Measurements from ENCODE around the gene AP5Z1.

AP5Z1 gene

DNA sequence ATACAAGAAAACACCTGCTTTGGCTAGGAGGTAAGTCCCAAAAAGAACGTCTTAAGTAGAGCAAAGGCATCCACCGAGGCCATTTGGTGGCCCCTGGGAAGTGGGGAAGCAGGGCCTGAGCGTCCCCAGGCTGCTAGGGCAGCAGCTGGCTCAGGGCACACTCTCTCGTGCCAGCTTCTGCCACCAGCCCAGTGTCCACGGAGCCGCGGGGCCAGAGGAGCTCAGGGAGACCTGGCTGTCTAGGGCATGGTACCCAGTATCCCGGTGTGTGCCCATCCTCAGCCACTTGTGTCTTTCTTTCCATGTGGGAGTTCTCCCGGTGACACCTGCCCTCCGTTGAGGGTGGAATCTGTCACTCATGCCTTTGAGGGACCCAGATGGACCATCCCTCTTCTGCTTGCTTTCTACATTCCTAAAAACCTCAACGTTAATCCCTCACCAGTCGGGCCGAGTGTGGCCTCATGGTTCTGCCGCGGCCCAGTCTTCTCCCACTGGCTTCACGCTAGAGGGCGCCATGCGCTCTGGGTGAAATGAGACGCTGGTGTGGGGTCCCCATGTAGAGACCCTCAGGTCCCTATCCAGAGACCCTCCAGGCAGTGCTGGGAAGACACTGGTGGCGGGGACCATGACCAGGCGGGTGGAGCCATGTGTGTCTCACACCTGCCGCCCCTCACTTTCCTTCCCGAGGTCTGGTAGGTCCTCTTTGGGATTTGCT, 9.5 kb upstream of the AP5Z1 start:
- DNase-seq, result no peak
- H3K4me3 ChIP-seq (ENCODE audit: insufficient read depth, low read depth, low read length, poor library complexity, severe bottlenecking), result no peak overlapping the region
- no peaks in the 10 kb centered on the region for H3K4me1 ChIP-seq (ENCODE audit: control insufficient read depth, insufficient read depth, low read length, poor library complexity, severe bottlenecking)
- H3K36me3 ChIP-seq (ENCODE audit: control insufficient read depth, insufficient read depth, low read length), result peaks cover 34% of the 10 kb centered on the region
- H3K27ac ChIP-seq (ENCODE audit: insufficient read depth, low read length, poor library complexity, severe bottlenecking), result no peak overlapping the region
- no peaks in the 10 kb centered on the region for H3K9me3 ChIP-seq (ENCODE audit: control insufficient read depth, low read length)
- H3K27me3 ChIP-seq (replicated peaks; ENCODE audit: control insufficient read depth, insufficient read depth, low read length, poor library complexity, severe bottlenecking), result no peaks in the 10 kb centered on the region

GRCh38 chr7:4766666-4767519, 8.5 kb upstream of the AP5Z1 start:
- Histone ChIP-seq H3K4me1 (ENCODE audit: control insufficient read depth, insufficient read depth, low read length, poor library complexity, severe bottlenecking) (no peaks in the 10 kb centered on the region), H3K36me3 (ENCODE audit: control insufficient read depth, insufficient read depth, low read length) (peaks cover 24% of the 10 kb centered on the region), H3K27ac (ENCODE audit: insufficient read depth, low read length, poor library complexity, severe bottlenecking) (no peak overlapping the region), H3K4me3 (ENCODE audit: insufficient read depth, low read depth, low read length, poor library complexity, severe bottlenecking) (no peak overlapping the region), H3K27me3 (replicated peaks; ENCODE audit: control insufficient read depth, insufficient read depth, low read length, poor library complexity, severe bottlenecking) (no peaks in the 10 kb centered on the region), H3K9me3 (ENCODE audit: control insufficient read depth, low read length) (no peaks in the 10 kb centered on the region)
- DNase-seq, result no peak

DNA sequence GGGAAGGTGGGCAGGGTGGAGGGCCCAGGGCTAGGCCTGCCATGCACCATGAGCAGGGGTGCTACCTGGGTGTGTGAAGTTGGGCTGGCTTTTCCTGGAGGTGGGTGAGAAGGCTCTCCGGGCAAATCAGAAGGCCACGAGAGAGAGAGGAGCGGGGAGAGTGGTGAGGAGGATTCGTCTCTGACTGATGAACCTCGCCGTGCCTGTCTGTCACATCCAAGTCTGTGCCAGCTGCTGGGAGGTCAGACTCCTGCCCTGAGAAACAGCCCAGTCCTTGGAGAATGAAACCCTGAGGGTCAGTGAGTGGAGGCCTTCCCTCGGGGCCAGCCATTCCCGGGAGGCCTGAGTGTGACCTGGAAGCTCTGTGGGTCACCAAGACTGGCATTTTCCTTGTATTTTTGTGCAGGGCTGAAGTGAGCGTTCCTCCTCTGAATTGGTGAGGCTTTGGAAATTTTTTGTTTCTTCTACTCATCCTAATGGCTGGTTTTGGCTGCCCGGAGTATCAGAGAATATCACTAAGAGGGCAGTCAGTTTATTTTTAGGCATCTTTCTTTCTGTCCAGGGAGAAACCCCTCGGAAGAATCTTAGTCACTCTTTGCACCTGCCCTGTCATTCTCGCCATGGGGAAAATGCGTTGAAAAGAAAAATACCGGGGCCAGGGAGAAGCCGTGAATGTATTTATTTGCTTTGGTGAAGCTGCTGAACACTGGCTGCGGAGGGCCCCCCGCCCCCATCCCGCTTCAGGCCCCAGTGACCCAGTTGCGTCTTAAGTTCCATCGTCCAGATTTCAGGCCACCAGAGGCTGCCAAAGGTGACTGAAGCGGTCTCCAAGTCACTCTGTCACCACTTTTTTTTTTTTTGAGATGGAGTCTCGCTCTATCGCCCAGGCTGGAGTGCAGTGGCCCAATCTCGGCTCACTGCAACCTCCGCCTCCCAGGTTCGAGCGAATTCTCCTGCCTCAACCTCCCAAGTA, 6.5 kb upstream of the AP5Z1 start:
- no peaks in the 10 kb centered on the region for H3K9me3 ChIP-seq (ENCODE audit: control insufficient read depth, low read length)
- H3K4me3 ChIP-seq (ENCODE audit: insufficient read depth, low read depth, low read length, poor library complexity, severe bottlenecking), result no peak overlapping the region
- no peak overlapping the region for H3K27ac ChIP-seq (ENCODE audit: insufficient read depth, low read length, poor library complexity, severe bottlenecking)
- peaks cover 5% of the 10 kb centered on the region for H3K36me3 ChIP-seq (ENCODE audit: control insufficient read depth, insufficient read depth, low read length)
- no peaks in the 10 kb centered on the region for H3K4me1 ChIP-seq (ENCODE audit: control insufficient read depth, insufficient read depth, low read length, poor library complexity, severe bottlenecking)
- no peaks in the 10 kb centered on the region for H3K27me3 ChIP-seq (replicated peaks; ENCODE audit: control insufficient read depth, insufficient read depth, low read length, poor library complexity, severe bottlenecking)
- DNase-seq, result no peak

GRCh38 chr7:4769761-4770160, 5.7 kb upstream of the AP5Z1 start:
- H3K27ac ChIP-seq (ENCODE audit: insufficient read depth, low read length, poor library complexity, severe bottlenecking), result no peak overlapping the region
- H3K27me3 ChIP-seq (replicated peaks; ENCODE audit: control insufficient read depth, insufficient read depth, low read length, poor library complexity, severe bottlenecking), result no peaks in the 10 kb centered on the region
- no peaks in the 10 kb centered on the region for H3K9me3 ChIP-seq (ENCODE audit: control insufficient read depth, low read length)
- peaks cover 4% of the 10 kb centered on the region for H3K4me1 ChIP-seq (ENCODE audit: control insufficient read depth, insufficient read depth, low read length, poor library complexity, severe bottlenecking)
- DNase-seq, result no peak
- H3K4me3 ChIP-seq (ENCODE audit: insufficient read depth, low read depth, low read length, poor library complexity, severe bottlenecking), result no peak overlapping the region
- no peaks in the 10 kb centered on the region for H3K36me3 ChIP-seq (ENCODE audit: control insufficient read depth, insufficient read depth, low read length)

- no peak for DNase-seq
- Histone ChIP-seq H3K4me1 (ENCODE audit: control insufficient read depth, insufficient read depth, low read length, poor library complexity, severe bottlenecking) (peaks cover 5% of the 10 kb centered on the region), H3K36me3 (ENCODE audit: control insufficient read depth, insufficient read depth, low read length) (no peaks in the 10 kb centered on the region), H3K27me3 (replicated peaks; ENCODE audit: control insufficient read depth, insufficient read depth, low read length, poor library complexity, severe bottlenecking) (no peaks in the 10 kb centered on the region), H3K9me3 (ENCODE audit: control insufficient read depth, low read length) (no peaks in the 10 kb centered on the region), H3K4me3 (ENCODE audit: insufficient read depth, low read depth, low read length, poor library complexity, severe bottlenecking) (no peak overlapping the region), H3K27ac (ENCODE audit: insufficient read depth, low read length, poor library complexity, severe bottlenecking) (no peak overlapping the region)
Observed at GRCh38 chr7:4770886-4771285, 4.5 kb upstream of the AP5Z1 start.

- no peaks in the 10 kb centered on the region for H3K9me3 ChIP-seq (ENCODE audit: control insufficient read depth, low read length)
- DNase-seq, result no peak
- no peak overlapping the region for H3K4me3 ChIP-seq (ENCODE audit: insufficient read depth, low read depth, low read length, poor library complexity, severe bottlenecking)
- no peaks in the 10 kb centered on the region for H3K36me3 ChIP-seq (ENCODE audit: control insufficient read depth, insufficient read depth, low read length)
- peaks cover 5% of the 10 kb centered on the region for H3K4me1 ChIP-seq (ENCODE audit: control insufficient read depth, insufficient read depth, low read length, poor library complexity, severe bottlenecking)
- H3K27me3 ChIP-seq (replicated peaks; ENCODE audit: control insufficient read depth, insufficient read depth, low read length, poor library complexity, severe bottlenecking), result no peaks in the 10 kb centered on the region
- H3K27ac ChIP-seq (ENCODE audit: insufficient read depth, low read length, poor library complexity, severe bottlenecking), result no peak overlapping the region
Observed at GRCh38 chr7:4771737-4772136, 3.7 kb upstream of the AP5Z1 start.

DNA sequence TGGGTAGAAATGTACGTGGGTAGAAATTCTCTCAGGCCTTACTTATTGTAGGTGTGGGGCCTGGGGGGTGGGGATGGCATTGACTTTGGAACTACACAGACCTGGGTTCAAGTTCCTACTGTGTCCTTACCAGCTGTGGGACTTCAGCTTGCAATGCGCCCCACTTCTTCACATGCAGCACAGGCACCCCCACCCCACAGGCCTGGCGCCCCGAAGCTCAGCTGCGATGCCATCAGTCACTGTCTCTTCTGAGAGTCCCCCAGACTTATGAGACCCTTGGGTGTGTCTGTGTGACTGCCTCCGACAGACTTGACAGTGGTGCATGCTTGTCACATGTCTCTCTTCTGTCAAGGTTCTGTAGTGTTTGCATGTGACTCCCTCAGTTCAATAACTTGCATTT, 3.1 kb upstream of the AP5Z1 start:
- DNase-seq, result no peak
- Histone ChIP-seq H3K9me3 (ENCODE audit: control insufficient read depth, low read length) (no peaks in the 10 kb centered on the region), H3K4me3 (ENCODE audit: insufficient read depth, low read depth, low read length, poor library complexity, severe bottlenecking) (no peak overlapping the region), H3K27me3 (replicated peaks; ENCODE audit: control insufficient read depth, insufficient read depth, low read length, poor library complexity, severe bottlenecking) (no peaks in the 10 kb centered on the region), H3K27ac (ENCODE audit: insufficient read depth, low read length, poor library complexity, severe bottlenecking) (no peak overlapping the region), H3K4me1 (ENCODE audit: control insufficient read depth, insufficient read depth, low read length, poor library complexity, severe bottlenecking) (peaks cover 9% of the 10 kb centered on the region), H3K36me3 (ENCODE audit: control insufficient read depth, insufficient read depth, low read length) (no peaks in the 10 kb centered on the region)

GRCh38 chr7:4774007-4774406, 1.4 kb upstream of the AP5Z1 start:
- DNase-seq, result no peak
- Histone ChIP-seq H3K4me1 (ENCODE audit: control insufficient read depth, insufficient read depth, low read length, poor library complexity, severe bottlenecking) (peaks cover 9% of the 10 kb centered on the region), H3K27ac (ENCODE audit: insufficient read depth, low read length, poor library complexity, severe bottlenecking) (peak overlapping the region; percentile 92), H3K9me3 (ENCODE audit: control insufficient read depth, low read length) (no peaks in the 10 kb centered on the region), H3K27me3 (replicated peaks; ENCODE audit: control insufficient read depth, insufficient read depth, low read length, poor library complexity, severe bottlenecking) (no peaks in the 10 kb centered on the region), H3K36me3 (ENCODE audit: control insufficient read depth, insufficient read depth, low read length) (peaks cover 7% of the 10 kb centered on the region), H3K4me3 (ENCODE audit: insufficient read depth, low read depth, low read length, poor library complexity, severe bottlenecking) (no peak overlapping the region)

- peak overlapping the region; percentile 72 for H3K4me3 ChIP-seq (ENCODE audit: insufficient read depth, low read depth, low read length, poor library complexity, severe bottlenecking)
- DNase-seq, result no peak
- no peaks in the 10 kb centered on the region for H3K27me3 ChIP-seq (replicated peaks; ENCODE audit: control insufficient read depth, insufficient read depth, low read length, poor library complexity, severe bottlenecking)
- H3K4me1 ChIP-seq (ENCODE audit: control insufficient read depth, insufficient read depth, low read length, poor library complexity, severe bottlenecking), result peaks cover 9% of the 10 kb centered on the region
- peaks cover 7% of the 10 kb centered on the region for H3K36me3 ChIP-seq (ENCODE audit: control insufficient read depth, insufficient read depth, low read length)
- H3K9me3 ChIP-seq (ENCODE audit: control insufficient read depth, low read length), result no peaks in the 10 kb centered on the region
- H3K27ac ChIP-seq (ENCODE audit: insufficient read depth, low read length, poor library complexity, severe bottlenecking), result peak overlapping the region; percentile 92
Observed at GRCh38 chr7:4774658-4775249, 669 bp upstream of the AP5Z1 start.

Data from effector memory CD4-positive, alpha-beta T cell (primary cell).